DMS114 treated with DMSO at 0.1 percent for 48 hours (cell line): Measurements from ENCODE around the gene MLXIP.
A peak's percentile ranks its signal among the peaks of the same experiment; 100 is the strongest.
"Not testable (repeated sequence)": the region's sequence is repeated elsewhere in the genome, so short reads cannot be mapped to it uniquely, and the experiment has no call there.

Source experiments
- DNase-seq: peaks from one replicate; lab custom pipeline; 2025; ENCODE audit not compliant: unreplicated experiment; lab: John Stamatoyannopoulos, UW

MLXIP gene, protein sequence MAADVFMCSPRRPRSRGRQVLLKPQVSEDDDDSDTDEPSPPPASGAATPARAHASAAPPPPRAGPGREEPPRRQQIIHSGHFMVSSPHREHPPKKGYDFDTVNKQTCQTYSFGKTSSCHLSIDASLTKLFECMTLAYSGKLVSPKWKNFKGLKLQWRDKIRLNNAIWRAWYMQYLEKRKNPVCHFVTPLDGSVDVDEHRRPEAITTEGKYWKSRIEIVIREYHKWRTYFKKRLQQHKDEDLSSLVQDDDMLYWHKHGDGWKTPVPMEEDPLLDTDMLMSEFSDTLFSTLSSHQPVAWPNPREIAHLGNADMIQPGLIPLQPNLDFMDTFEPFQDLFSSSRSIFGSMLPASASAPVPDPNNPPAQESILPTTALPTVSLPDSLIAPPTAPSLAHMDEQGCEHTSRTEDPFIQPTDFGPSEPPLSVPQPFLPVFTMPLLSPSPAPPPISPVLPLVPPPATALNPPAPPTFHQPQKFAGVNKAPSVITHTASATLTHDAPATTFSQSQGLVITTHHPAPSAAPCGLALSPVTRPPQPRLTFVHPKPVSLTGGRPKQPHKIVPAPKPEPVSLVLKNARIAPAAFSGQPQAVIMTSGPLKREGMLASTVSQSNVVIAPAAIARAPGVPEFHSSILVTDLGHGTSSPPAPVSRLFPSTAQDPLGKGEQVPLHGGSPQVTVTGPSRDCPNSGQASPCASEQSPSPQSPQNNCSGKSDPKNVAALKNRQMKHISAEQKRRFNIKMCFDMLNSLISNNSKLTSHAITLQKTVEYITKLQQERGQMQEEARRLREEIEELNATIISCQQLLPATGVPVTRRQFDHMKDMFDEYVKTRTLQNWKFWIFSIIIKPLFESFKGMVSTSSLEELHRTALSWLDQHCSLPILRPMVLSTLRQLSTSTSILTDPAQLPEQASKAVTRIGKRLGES

GRCh38 chr12:122078141-122079032 is at the start of gene MLXIP:
Gene MLXIP, plus strand, starts transcription at chr12:122078756. Its CDS starts 98 bp downstream, at chr12:122078854.
- DNase-seq: peak; percentile 84

- no peak for DNase-seq
Measured at GRCh38 chr12:122028905-122029560, 49.5 kb upstream of the MLXIP start.

GRCh38 chr12:122029620-122030423 is 48.7 kb upstream of the MLXIP start:
- no peak for DNase-seq

- no peak for DNase-seq
Measured at GRCh38 chr12:122030424-122031035, 48.0 kb upstream of the MLXIP start.

GRCh38 chr12:122031342-122032216 is 47.0 kb upstream of the MLXIP start:
- DNase-seq: peak; percentile 17

DNA sequence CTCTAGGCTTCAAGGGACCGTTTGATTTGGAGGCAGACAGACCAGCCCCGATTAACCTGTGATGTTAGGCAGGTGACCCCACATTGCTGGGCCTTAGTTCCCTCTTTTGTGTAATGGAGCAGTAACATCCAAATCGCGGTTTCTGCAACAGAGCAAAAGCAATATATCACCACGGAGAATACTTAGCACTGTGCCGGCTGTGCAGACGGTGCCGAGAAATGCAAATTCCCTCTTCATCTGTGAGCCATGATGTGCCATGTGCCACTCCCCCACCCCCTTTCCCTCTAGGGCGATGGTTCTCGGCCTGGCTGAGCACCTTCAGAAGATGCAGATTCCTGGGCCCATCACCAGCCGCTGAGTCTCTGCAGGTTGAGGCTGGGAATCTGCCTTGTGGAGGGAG is 46.0 kb upstream of the MLXIP start:
- DNase-seq: no peak

DNA sequence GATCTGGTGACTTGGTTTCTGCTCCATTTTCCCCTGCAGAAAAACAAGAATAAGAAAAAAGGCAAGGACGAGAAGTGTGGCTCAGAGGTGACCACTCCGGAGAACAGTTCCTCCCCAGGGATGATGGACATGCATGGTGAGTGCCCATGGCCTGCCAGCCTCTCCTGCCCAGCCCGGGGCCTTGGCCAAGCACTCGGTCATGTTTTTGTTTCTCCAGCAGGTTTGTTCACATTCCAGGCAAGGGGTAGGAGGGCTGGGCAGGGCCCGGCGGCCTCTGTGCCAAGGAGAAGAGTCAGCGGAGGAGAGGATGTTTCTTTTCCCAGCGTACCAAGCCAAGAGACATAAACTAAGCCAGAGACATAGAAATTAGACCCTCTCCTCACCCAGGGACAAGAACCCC is 43.3 kb upstream of the MLXIP start:
- DNase-seq: no peak

GRCh38 chr12:122036153-122036552 is 42.4 kb upstream of the MLXIP start:
- DNase-seq: no peak

GRCh38 chr12:122040579-122041386 is 37.8 kb upstream of the MLXIP start:
- DNase-seq: no peak

- not testable (repeated sequence) for DNase-seq
Measured at GRCh38 chr12:122041458-122041857, 37.1 kb upstream of the MLXIP start.

- DNase-seq: no peak
Measured at GRCh38 chr12:122042910-122043309, 35.6 kb upstream of the MLXIP start.

GRCh38 chr12:122043476-122043875 is 35.1 kb upstream of the MLXIP start:
- no peak for DNase-seq

GRCh38 chr12:122045262-122045661 is 33.3 kb upstream of the MLXIP start:
- DNase-seq: no peak

GRCh38 chr12:122046145-122046544 is 32.4 kb upstream of the MLXIP start:
- DNase-seq: no peak

DNA sequence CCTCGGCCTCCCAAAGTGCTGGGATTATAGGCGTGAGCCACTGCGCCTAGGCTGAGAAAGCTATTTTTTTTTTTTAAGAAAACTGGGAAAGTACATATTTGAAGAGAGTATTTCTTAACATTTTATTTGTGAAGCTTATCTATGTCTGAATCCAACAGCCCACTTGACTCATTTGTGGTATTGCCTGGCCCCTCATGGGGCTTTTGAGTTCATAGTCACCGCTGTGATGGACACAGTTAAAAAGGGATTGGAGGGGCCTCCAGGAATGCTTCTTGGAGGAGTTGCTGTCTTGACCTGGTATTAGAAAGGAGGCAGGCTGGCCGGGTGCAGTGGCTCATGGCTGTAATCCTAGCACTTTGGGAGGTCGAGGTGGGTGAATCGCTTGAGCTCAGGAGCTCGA is 30.4 kb upstream of the MLXIP start:
- DNase-seq: no peak

DNA sequence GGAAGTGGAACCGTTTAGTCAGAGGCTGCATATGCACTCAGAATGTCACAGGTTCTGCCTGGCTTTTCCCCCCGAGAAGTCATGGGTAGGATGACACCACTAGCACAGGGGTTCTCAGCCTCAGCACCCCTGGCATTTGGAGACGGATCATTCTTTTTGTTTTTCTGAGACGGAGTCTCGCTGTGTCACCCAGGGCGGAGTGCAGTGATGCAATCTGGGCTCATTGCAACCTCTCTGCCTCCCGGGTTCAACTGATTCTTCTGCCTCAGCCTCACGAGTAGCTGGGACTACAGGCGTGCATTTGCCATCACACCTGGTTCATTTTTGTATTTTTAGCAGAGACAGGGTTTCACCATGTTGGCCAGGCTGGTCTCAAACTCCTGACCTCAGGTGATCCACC is 28.7 kb upstream of the MLXIP start:
- no peak for DNase-seq

DNA sequence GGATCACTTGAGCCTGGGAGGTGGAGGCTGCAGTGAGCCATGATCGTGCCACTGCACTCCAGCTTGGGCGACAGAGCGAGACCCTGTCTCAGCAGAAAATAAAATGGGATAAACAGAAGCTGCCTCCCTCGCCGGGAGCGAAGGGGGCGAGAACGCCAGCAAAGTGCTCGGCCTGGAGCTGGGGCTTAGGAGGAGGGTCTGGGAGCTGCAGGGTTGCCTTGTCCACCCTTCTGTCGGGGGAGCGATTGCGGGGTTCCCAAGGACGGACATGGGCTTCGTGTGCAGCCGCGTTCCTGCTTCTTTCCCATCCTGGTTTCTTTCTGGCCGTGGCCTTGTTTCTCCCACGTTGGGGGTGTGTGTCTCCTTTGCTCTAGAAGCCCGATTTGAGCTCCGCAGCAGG is 27.9 kb upstream of the MLXIP start:
- DNase-seq: no peak
